DOHH2 (cell line): ENCODE measurements around the gene KRT39.

ENCODE experiments used
- CTCF ChIP-seq: fragments of 200-600 bp; sonication (generic); IDR thresholded peaks from one replicate; pipeline ENCODE4 v1.5.1; 2014; ENCODE audit warnings: antibody characterized with exemption, mild to moderate bottlenecking, low read depth, low read length; ENCODE audit not compliant: poor library complexity, severe bottlenecking
- EZH2phosphoT487 ChIP-seq: fragments of 200-600 bp; sonication (generic); IDR thresholded peaks from 2 replicates; pipeline ENCODE4 v1.6.1; 2017; ENCODE audit warnings: borderline replicate concordance, mild to moderate bottlenecking, antibody characterized with exemption, low read length, moderate library complexity, mixed read lengths

DNA sequence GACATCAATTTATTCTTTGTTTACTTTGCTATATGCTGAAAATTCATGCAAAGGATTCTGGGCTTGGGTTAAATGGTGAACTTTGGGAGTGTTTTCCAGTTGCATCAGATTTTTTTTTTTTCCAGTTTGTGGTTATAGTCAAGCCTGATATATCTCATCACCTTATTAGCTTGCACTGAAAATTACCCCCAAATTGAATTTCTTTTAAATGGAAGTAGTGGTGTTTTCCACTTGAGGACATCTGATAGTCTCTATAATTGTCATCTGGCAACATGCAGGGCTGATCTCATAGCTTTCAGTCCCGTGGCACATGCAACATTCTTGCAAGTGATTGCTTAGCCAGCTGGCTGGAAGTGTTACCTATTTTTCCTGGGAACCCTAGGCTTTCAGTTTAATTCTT lies 46.9 kb upstream of the KRT39 start:
- TF ChIP-seq CTCF, result no peak
- TF ChIP-seq EZH2phosphoT487, result no peak
